Activated CD8-positive, alpha-beta T cell treated with anti-CD3 and anti-CD28 coated beads for 36 hours (primary cell): Measurements from ENCODE around the gene RAB40B. TPM values are rescaled to one million over a fixed set of nuclear protein-coding genes. Genes with fewer than 3 reads are reported as not detected.

ENCODE experiments used
- ATAC-seq: fragments of 200-7000 bp; cut with Tn5 transposase; one replicate; pipeline ENCODE4 v1.10.0; 2021; ENCODE audit warnings: mild to moderate bottlenecking, moderate library complexity
- CTCF ChIA-PET: fragments of 350-600 bp; sonication (Branson Sonifier 250); formaldehyde crosslinking; loops from one replicate; lab custom pipeline; 2021; ENCODE audit warnings: antibody characterized with exemption; lab: Charles Lee
- POLR2A ChIA-PET: fragments of 350-600 bp; sonication (Branson Sonifier 250); formaldehyde crosslinking; loops from one replicate; lab custom pipeline; 2021; ENCODE audit warnings: antibody characterized with exemption; lab: Charles Lee
- DNase-seq: peaks from one replicate; pipeline ENCODE4 v3.0.0-alpha.2; 2020
- H3K27ac Mint-ChIP-seq: one replicate; pipeline ENCODE4 v1.8.0; 2021; ENCODE audit warnings: mild to moderate bottlenecking, mixed read lengths
- H3K27me3 Mint-ChIP-seq: one replicate; pipeline ENCODE4 v1.8.0; 2021; ENCODE audit warnings: mixed read lengths
- H3K36me3 Mint-ChIP-seq: one replicate; pipeline ENCODE4 v1.8.0; 2021; ENCODE audit warnings: low read depth, mixed read lengths
- H3K4me1 Mint-ChIP-seq: one replicate; pipeline ENCODE4 v1.8.0; 2021; ENCODE audit warnings: low read depth, mixed read lengths
- H3K4me3 Mint-ChIP-seq: one replicate; pipeline ENCODE4 v1.8.0; 2021; ENCODE audit warnings: mild to moderate bottlenecking, moderate library complexity, mixed read lengths
- H3K9me3 Mint-ChIP-seq: one replicate; pipeline ENCODE4 v1.8.0; 2021; ENCODE audit warnings: mixed read lengths
- CTCF ChIP-seq: fragments of 200-600 bp; IDR thresholded peaks from one replicate; pipeline ENCODE4 v1.8.0; 2022; ENCODE audit warnings: antibody characterized with exemption, mild to moderate bottlenecking
- intact Hi-C: fragments of 100-400 bp; cut with micrococcal nuclease; formaldehyde crosslinking; loops from one replicate; pipeline ENCODE4 v1.10.0; 2022
- total RNA-seq, 2 experiments: library from RNA; stranded (reverse); gene quantifications; one replicate each; pipeline ENCODE4 v1.2.3, GENCODE V29; 2021

Gene RAB40B
- total RNA-seq, 2 experiments from 2014 or later: 1.6 to 3.4 TPM

GRCh38 chr17:82677353-82677925, 21.1 kb downstream of the RAB40B start:
- DNase-seq (no peak), ATAC-seq (no peak)
- intact Hi-C loops: no loop called here
- no peak overlapping the region for H3K27ac Mint-ChIP-seq
- H3K4me3 Mint-ChIP-seq: no peak overlapping the region
- ChIA-PET POLR2A (no interaction called here), CTCF (interaction anchor here (0.6 to 4.1 kb wide), 3 partner anchors 9 to 98 kb away, joined by 3 to 18 read pairs (median 5); no protein-coding TSS in a partner anchor)
- peaks cover 4% of the 10 kb centered on the region for H3K36me3 Mint-ChIP-seq
- TF ChIP-seq CTCF: no peak
- peaks cover 11% of the 10 kb centered on the region for H3K9me3 Mint-ChIP-seq
- H3K4me1 Mint-ChIP-seq: no peaks in the 10 kb centered on the region
- H3K27me3 Mint-ChIP-seq: no peaks in the 10 kb centered on the region

- no peak for TF ChIP-seq CTCF
- POLR2A ChIA-PET: no interaction called here
- Mint-ChIP-seq H3K4me1 (no peaks in the 10 kb centered on the region), H3K27me3 (no peaks in the 10 kb centered on the region), H3K9me3 (no peaks in the 10 kb centered on the region), H3K27ac (no peak overlapping the region), H3K36me3 (no peaks in the 10 kb centered on the region), H3K4me3 (no peak overlapping the region)
- intact Hi-C loops: no loop called here
- ATAC-seq: no peak
- CTCF ChIA-PET: no interaction called here
- DNase-seq: no peak
Observed at GRCh38 chr17:82675476-82676245, 22.8 kb downstream of the RAB40B start.

- no peaks in the 10 kb centered on the region for H3K27me3 Mint-ChIP-seq
- H3K4me1 Mint-ChIP-seq: no peaks in the 10 kb centered on the region
- CTCF ChIA-PET: no interaction called here
- no peak for ATAC-seq
- no peaks in the 10 kb centered on the region for H3K36me3 Mint-ChIP-seq
- no peak for TF ChIP-seq CTCF
- no peak overlapping the region for H3K4me3 Mint-ChIP-seq
- H3K27ac Mint-ChIP-seq: no peak overlapping the region
- intact Hi-C loops: no loop called here
- no peaks in the 10 kb centered on the region for H3K9me3 Mint-ChIP-seq
- POLR2A ChIA-PET: no interaction called here
- no peak for DNase-seq
Observed at GRCh38 chr17:82674656-82675475, 23.6 kb downstream of the RAB40B start.

GRCh38 chr17:82670661-82671450, 27.6 kb downstream of the RAB40B start:
- POLR2A ChIA-PET: no interaction called here
- intact Hi-C loops: no loop called here

More at GRCh38 chr17:82670661-82671450, 27.6 kb downstream of the RAB40B start:
- Mint-ChIP-seq H3K9me3 (no peaks in the 10 kb centered on the region), H3K27me3 (no peaks in the 10 kb centered on the region), H3K27ac (no peak overlapping the region), H3K4me1 (peaks cover 4% of the 10 kb centered on the region), H3K36me3 (no peaks in the 10 kb centered on the region), H3K4me3 (no peak overlapping the region)
- DNase-seq (no peak), ATAC-seq (no peak)
- no peak for TF ChIP-seq CTCF
- CTCF ChIA-PET: no interaction called here
